SK-N-SH (cell line): ENCODE results near the gene STK16.

Source experiments
- CTCF ChIP-seq: fragments of 200-600 bp; sonication (generic); IDR thresholded peaks from 2 replicates; pipeline ENCODE4 v1.6.1; 2017; ENCODE audit warnings: antibody characterized with exemption, mild to moderate bottlenecking, moderate library complexity
- EP300 ChIP-seq, 2 experiments: IDR thresholded peaks; 2 replicates each; pipeline versions ENCODE4 v1.4.0 to v1.6.1; 2012; ENCODE audit warnings: borderline replicate concordance in 1 of 2, low read depth in 1 of 2, low read length in 1 of 2
- JUND ChIP-seq: IDR thresholded peaks from 2 replicates; pipeline ENCODE4 v1.4.0; 2012
- NRF1 ChIP-seq: IDR thresholded peaks from 2 replicates; pipeline ENCODE4 v1.6.1; 2012; ENCODE audit warnings: low read depth, mild to moderate bottlenecking, low read length
- POLR2AphosphoS5 ChIP-seq: IDR thresholded peaks from 2 replicates; pipeline ENCODE4 v1.6.1; 2012; ENCODE audit warnings: low read depth, low read length

- no peak for TF ChIP-seq NRF1
- no peak for TF ChIP-seq JUND
- TF ChIP-seq POLR2AphosphoS5, result no peak
- TF ChIP-seq EP300 (IDR thresholded peaks at IDR 0.05; ENCODE audit: borderline replicate concordance in 1 of 2, low read depth in 1 of 2, low read length in 1 of 2), result no peak
- TF ChIP-seq CTCF, result no peak
Observed at GRCh38 chr2:219228041-219228910, 17.0 kb upstream of the STK16 start.
